Smooth muscle cell of the brain vasculature (primary cell): ENCODE measurements around the gene COX7A2.
A peak's percentile ranks its signal among the peaks of the same experiment; 100 is the strongest.

Experiments used
- DNase-seq: peaks from one replicate; pipeline ENCODE4 v3.0.0-alpha.2; 2012; ENCODE audit warnings: low read depth, low spot score

COX7A2 gene, protein sequence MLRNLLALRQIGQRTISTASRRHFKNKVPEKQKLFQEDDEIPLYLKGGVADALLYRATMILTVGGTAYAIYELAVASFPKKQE

DNA sequence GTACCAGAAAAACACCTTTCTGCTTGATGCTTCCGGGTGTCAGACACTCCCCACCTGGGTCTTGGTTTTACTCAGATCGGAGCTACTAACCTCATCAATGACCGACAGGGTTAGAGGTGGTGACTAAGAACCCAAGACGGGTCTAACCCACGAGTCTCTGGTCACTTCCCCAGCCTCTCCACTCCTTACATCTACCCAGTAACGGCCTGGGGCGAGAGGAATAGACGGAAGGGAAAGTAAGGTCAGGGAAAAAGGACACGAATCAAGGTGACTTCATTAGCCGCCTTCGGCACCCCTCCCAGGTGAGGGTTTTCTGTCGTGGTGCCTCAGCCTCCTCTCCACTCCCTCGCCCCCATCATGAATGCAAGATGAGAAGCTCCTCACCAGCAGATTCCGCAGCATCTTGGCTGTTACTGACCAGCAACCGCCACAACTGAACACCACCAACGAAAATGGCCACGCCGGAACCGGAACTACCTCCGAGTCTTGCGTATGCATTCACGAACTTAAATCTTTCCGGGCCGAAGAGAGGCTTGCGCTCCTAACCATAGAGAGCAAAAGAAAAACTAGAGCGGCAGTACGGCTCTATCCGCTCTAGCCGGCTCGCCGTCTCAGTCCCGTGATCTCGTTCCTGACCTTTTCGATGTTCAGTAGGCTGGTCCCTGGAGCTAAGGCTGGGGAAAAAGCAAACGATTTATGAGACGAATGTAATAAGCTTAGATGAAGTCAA, at the start of gene COX7A2:
TSS of gene COX7A2 (minus strand) at position 469 of the 730 bp plus-strand sequence. CDS start at position 402, 67 bp downstream.
- peak; percentile 89 for DNase-seq

DNA sequence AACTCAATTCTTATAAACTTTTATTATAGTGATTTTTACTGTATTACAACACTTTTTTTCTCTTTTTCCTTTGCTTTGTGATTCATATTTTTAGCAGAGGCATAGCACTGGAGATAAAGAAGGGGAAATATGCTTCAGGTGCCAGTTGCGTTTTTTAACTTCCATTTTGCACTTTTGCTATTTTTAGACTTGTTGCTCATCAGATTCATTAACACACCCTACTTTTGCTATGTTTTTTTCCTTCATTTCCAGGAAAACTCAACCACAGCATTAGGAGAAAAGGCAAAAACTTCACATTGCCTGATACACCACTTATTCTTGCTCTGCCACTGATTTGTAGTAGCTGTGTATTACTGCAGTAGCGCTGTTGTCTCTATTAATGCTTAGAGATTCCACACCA, 49.0 kb upstream of the COX7A2 start:
- DNase-seq: no peak

DNA sequence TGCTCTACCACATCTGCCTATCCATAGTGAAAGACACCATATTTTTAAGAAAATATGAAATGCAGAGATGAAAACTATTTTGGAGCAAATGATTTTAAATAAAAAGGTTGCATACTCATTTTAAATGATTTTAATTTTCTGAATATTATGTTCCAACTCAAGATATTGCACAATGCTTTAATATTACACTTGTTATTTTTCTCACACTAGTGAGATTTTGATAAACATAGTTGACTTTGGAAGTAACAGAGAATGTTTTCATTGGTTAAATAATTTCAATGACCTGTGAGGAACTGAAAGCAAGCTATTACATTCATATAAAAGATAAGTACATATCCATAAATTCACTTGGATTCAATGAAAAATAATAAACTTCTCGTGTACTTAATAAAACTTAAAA, 48.1 kb upstream of the COX7A2 start:
- DNase-seq: no peak

DNA sequence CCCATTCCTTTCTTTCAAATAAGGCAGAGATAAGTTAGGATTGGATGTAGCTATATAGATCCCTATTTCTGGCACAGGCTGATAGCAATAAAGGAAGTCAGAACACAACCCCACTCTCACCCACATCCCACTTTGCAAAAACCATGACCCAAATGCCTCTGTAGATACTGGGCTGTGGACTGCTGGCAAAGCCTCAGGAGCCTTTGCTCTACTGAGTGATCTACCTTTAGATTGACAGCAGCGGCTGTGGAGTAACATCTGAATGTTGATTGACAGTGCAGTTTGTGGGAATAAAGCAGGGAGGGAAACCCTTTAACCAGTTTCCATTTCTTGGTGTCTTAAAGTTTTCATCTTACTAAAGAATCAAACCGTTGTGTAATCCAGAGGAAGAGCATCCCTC, 47.7 kb upstream of the COX7A2 start:
- DNase-seq: no peak

DNA sequence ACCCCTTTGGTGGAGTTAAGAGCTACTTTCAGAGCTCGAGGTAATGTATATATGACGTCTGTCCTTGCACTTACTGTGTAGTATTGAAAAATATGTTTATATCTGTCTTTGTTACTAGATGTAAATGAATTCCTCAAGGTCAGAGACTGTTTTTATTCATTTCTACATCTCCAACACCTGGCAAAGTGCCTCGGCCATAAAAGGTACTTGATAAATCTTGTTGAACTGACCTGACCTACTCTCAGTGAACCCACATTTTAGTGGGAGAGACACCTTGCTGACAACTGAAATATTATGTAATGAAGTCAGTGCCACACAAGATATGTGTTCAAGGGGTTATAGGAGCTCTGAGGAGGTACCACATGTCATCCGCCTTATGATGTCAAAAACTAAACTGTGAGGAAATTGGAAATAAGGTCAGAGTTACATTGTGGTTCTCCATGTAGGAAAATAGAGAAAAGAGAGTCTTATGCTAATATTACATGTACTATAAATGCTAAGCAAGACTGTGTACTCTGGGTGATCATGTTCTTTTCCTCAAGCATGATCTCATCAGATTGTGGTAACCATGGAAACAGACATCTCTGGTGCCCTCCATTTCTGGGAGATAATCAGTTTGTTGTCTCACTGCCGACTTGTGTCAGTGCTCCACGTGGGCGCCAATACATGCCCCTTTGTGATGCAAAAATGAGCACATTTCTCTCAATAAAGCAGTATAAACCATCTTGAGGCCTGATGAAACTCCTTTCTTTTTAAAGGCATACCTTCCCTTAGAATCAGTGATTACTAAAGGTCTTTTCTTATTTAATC, 46.7 kb upstream of the COX7A2 start:
- DNase-seq: no peak

DNA sequence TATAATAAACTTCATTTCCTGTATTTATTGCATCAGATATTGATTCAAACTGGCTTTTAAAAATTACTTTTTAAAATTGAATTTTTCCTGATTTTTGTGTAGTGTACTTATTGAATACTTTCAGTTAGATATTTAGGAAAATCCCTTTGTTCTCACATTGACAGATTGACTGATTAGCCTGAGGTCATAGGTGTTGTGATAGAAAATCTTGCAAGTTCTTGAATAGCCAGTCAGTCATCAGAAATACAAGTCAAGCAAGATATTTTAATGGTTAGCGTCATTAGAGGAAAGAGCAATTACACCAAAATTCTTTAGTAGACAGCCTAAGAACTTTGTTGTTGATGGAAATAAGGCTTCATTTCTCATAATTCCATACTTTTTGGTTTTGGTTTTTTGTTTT, 44.4 kb upstream of the COX7A2 start:
- no peak for DNase-seq

DNA sequence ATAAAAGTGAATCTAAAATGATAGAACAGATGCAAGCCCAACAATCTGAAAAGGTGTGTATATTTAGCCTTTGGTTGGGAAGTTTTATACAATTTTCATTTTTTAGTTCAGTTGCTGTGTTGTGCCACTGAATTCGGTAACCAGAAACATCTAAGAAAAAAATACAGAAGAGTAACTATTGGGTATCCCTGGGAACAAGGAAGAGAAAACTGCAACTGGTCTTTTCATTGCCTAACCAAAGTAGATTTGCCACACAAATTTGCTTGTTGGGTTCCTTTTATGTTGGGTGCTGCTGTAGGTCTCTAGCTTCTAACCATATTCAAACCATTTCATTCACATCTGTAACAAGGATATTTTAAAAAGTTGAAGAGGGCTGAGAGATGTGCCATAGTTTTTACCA, 43.8 kb upstream of the COX7A2 start:
- DNase-seq: no peak

DNA sequence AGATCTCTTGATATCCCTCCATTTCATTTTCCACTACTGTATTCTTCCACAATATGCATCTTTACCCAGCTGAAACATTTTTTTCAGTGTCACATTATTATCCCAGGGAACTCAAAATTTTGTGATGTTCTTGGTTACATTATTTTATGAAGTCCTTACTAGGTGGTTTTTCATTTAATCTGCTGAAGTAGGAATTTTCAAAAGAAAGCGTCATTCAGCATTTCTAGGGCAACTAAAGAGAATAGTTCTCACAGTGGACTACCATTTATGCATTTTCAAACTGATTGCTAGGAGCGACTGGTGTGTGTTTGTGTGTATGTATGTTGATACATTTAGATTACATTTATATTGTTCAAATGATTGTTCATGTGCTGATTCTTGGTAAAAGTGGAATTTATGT, 43.4 kb upstream of the COX7A2 start:
- no peak for DNase-seq

DNA sequence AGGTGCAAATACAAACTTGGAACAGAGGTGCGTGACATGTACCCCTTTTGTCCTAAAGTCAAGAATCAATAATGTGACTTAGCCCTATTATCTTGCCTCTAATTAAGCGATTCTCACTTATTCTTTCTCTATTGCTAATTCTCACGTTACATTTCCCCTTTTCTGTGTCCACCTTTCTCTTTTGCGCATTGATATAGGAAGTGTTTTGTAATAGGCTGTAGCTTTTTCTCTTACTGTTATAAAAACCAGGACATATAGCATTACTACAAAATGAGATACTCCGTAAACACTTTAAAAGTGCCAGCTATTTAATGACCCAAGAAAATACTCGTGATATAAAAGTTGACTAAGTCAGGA, 41.7 kb upstream of the COX7A2 start:
- no peak for DNase-seq

DNA sequence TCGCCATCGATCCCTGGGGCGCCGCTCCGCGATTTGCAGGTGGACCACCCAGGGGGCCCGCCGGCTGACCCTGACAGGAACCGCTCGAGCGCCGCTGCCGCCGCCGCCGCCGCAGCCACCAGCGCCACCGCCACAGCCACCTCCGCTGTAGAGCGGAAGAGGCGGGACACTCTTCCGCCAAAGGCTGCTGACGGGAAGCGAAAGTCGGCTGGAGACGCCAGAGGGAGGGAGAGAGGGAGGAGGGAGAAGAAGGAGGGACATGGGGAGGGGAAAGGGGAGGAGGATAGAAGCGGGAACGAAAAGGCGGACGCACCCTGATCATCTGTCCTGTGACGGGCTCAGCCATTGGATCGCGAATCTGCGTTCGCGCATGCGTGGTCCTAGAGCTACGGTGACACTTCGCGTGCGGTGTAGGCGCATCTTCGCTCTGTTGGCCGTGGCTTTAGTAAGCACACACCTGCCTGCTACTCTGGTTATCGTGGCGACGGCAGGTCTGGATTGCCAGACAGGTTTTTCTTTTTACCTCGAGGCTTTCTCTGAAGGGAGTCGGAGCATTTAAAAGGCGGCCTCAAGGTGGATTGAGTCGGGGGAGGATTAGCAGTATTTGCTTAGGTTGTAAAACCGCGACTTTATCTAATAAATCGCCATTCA, 41.2 kb upstream of the COX7A2 start, which contains the start of gene TMEM30A:
TSS of gene TMEM30A (minus strand) at position 161 of the 651 bp plus-strand sequence. CDS start at position 7, 154 bp downstream.
- peak; percentile 93 for DNase-seq

DNA sequence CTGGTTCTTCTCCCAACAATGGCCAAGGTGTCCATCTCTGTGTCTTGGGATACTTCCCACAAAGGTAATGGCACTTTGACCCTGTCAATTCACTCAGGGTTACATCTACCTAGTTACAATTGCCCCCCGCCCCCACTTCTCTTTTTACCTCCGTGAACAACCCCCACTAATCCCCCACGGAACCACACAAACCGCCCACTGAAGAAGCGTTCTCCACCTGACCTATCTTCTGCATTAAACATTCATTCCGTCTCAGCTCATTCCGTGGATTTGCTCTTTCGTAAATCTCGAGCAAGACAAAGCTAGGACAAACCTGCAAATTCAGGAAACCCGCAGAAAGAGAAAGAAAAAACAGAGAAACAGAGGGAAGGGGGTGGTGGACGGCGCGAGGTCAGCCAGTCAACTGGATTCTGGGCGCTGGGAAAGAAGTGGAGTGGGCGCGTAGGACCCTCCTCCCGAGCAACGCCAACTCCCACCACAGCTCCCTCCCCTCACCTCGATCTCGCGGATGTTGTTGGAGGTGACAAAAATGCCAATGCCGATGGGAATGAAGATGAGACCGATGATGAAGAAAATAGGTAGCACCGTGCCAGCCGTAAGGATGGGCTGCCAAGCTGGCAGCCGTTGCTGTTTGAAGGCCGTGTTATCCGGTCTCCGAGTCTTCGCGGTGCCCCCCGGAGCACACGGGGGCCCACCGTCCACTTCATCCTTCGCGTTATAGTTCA, 40.5 kb upstream of the COX7A2 start:
- peak; percentile 17 for DNase-seq

DNA sequence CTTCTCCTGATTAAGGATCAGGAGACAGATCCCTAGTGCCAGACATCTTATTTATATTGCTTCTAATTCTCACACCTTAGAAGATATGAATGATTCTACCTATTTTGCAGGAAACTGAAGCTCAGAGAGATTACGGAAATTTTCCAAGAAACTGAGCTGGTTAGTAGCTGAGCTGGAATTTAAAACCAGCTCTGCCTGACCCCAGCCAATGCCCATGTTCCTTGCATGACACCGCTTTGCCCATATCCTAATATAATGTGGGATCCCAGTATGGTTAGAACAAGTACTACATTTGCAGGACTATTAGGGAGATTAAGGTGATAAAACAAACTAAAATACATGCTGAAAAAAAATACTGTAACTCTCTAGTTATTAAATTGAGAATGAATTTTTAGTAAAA, 39.1 kb upstream of the COX7A2 start:
- DNase-seq: no peak

DNA sequence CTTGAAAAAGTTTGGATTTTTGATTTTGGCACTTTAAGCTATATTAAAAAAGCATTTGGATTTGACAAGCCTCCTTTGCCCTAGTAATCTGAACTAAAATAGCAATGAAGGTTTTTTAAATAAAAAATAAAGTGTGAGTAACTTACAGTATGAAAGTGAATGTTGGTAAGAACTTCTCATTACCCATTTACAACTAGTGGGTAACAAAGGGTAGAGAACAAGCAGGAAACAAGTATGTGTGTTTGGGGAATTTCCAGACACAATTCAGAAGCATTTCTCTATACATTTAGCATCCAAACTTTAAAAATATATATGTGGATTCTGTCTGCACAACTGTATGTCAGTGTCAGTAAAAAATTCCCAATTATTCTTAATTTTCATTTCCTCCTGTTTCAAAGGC, 38.1 kb upstream of the COX7A2 start:
- no peak for DNase-seq

DNA sequence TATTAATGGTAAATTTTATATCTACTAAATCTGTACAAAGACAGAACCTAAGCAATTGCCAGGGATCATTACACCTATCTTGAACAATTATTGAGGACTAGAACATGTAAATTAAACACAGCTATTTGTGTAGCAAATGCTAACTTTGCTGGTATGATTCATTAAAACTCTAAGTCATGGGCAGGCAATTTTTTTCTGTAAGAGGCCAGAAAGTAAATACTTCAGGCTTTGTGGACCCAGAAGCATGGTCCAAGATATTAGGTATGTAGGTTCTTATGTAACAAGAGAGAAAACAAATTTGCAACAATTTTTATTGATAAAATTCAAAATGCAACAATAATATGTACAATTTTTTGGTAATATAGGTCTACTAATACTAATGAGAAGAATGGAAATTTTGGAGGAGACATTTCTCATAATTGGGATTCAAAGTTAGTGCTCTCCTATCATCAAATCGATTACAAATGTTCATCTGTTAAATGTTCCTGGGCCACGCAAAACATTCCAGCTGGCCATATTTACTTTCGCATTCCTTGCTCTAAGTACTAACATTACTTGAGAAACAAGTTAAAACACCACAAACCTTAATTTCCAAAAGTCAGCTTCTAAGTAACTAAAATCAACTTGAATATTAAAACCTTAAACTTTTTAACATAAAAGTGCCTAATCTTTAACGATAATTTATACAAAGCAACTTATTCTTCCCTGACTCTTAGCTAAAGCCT, 36.7 kb upstream of the COX7A2 start:
- no peak for DNase-seq

DNA sequence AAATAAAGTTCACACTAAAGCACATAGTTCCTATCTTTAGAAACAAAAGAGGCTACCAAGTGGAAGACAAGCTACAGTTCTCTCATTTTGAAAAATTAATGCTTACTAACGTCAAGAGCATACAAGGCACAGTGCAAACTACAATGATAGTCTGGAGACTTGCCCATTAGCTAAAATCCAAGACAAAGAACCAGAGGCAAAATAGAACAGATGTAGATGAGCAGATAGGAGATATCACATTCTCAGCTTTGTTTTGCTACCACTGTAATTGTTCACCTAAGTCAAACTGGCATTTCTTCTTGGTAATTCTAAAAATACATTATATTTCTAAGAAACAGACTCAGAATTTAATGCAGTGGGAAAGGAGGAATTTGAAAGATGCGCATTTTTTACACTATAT, 35.8 kb upstream of the COX7A2 start:
- no peak for DNase-seq

DNA sequence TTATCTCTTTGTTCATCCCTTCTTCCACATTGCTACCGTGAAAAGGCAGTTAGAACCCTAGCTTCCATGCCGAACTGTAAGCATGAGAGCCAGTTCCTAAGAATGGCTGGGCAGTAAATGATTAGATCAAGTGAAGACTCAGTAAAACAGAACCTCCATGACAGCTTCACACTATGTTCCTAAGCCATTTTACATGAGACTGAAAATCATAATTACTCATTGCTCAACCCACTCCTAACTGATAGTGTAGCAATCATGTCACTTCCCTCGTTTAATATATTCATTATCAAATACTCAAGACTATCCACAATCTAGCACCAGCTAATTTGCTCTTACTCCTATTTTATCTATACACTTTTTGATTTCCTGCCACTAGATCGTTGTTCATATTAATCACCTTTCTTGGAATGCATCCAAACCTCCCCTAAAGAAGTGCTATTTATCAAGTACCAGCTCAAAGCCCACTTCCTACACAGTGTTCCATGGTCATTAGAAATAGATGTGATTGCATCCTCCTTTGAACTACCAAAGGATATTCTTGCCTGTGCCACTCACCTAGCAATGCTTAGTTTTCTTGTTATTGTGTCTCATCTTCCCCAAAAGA, 35.0 kb upstream of the COX7A2 start:
- DNase-seq: no peak

DNA sequence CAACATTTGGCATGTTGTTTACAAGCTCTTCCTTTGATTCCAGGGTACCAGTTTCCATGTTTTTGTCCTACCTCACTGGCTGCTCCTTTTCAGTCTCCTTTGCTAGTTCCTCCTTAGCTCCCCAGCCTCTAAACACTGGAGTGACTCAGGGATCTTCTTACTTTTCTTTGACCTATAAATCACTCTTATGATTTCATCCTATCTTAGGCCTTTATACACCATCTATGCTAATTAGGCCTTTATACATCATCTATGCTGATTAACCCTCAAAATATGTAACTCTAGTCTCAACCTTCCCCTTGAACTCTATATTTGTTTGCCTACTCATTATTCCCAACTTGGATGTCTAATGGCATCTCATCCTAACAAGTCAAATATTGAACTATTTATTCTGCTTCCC, 31.5 kb upstream of the COX7A2 start:
- no peak for DNase-seq

DNA sequence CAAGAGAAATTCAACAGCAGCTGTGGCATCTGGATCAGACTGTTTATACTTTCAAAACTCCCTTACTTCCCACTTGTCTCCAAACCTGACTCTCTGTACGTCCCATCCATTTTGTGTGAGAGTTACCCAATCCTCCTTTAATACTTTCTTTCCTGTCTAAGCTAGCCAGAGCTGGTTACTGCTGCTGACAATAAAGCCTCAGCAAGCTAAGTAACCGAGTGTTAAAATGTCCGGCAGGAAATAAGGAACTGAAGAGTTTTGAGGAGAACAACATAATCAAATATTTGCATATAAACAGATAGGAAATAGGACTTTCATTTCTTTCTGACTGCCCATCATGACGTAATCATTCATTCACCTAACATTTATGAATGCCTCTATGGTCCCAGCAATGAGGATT, 29.4 kb upstream of the COX7A2 start:
- DNase-seq: no peak

DNA sequence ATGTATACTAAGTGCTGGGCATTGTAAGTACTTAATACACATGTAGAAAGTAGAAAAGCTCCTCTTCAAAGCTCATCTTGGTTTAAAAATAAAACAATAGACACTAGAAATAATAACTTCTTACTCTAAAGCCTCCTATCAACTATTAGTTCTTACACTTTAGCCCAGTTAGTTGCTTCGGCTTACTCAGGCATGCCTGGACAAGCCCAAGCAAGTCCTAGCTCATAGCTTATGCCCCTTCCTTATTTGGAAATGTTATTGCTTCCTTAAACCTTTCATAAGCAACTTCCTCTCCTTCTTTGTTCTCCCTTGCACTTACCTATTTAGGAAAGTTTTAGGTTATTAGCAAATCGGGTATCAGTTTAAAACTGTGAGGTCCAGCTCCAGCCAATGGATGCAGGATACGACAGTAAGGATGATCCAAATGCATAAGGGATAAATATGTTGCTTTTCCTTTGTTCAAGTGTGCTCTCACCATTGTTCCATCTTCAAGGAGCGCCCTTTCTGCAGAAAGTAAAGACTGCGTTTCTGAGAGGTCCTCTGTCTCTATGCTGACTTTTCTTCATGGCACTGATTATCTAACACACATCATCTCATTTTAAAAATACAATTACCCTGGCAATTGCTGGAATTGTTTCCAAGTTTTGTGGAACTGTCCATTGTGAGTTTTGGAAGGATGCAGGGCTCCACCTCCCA, 28.7 kb upstream of the COX7A2 start:
- no peak for DNase-seq

DNA sequence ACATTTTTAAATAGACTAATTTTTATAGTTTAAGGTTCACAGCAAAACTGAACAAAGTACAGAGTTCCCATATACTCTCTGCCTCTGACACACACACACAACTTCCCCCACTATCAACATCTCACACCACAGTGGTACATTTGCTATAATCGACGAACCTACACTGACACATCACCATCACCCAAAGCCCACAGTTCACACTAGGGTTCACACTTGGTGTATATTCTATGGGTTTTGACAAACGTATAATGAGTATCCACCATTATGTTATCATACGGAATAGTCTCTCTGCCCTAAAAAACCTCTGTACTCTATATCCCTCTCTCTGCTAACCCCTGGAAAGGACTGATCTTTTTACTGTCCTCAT, 25.4 kb upstream of the COX7A2 start:
- no peak for DNase-seq
